Stimulated activated CD8-positive, alpha-beta memory T cell treated with anti-CD3 and anti-CD28 coated beads, Interleukin-7, amount 100 ng/mL, for 24 hours (primary cell): ENCODE data around the gene GNG12.

Experiments used
- DNase-seq: peaks from one replicate; pipeline ENCODE4 v3.0.0-alpha.2; 2020; ENCODE audit warnings: low read depth

Gene GNG12

GRCh38 chr1:67752306-67752705, 81.0 kb downstream of the GNG12 start:
- DNase-seq: no peak

- no peak for DNase-seq
Measured at GRCh38 chr1:67750691-67751054, 82.6 kb downstream of the GNG12 start.

- no peak for DNase-seq
Measured at GRCh38 chr1:67749844-67750690, 83.2 kb downstream of the GNG12 start.

GRCh38 chr1:67749263-67749843, 83.9 kb downstream of the GNG12 start:
- no peak for DNase-seq

GRCh38 chr1:67748630-67749029, 84.6 kb downstream of the GNG12 start:
- DNase-seq: no peak

- no peak for DNase-seq
Measured at GRCh38 chr1:67747671-67748546, 85.4 kb downstream of the GNG12 start.

- no peak for DNase-seq
Measured at GRCh38 chr1:67745875-67746698, 87.2 kb downstream of the GNG12 start.

GRCh38 chr1:67743072-67743725, 90.1 kb downstream of the GNG12 start:
- no peak for DNase-seq

- DNase-seq: no peak
Measured at GRCh38 chr1:67741736-67742135, 91.5 kb downstream of the GNG12 start.

GRCh38 chr1:67741121-67741520, 92.1 kb downstream of the GNG12 start:
- no peak for DNase-seq

GRCh38 chr1:67740543-67740942, 92.7 kb downstream of the GNG12 start:
- DNase-seq: no peak

GRCh38 chr1:67739361-67739760, 93.9 kb downstream of the GNG12 start:
- no peak for DNase-seq

GRCh38 chr1:67738401-67738800, 94.9 kb downstream of the GNG12 start:
- DNase-seq: no peak

- DNase-seq: no peak
Measured at GRCh38 chr1:67737875-67738274, 95.4 kb downstream of the GNG12 start.

- DNase-seq: no peak
Measured at GRCh38 chr1:67736750-67737149, 96.5 kb downstream of the GNG12 start.

- peak; percentile 8 for DNase-seq
Measured at GRCh38 chr1:67735806-67736627, 97.2 kb downstream of the GNG12 start.

GRCh38 chr1:67735206-67735605, 98.1 kb downstream of the GNG12 start:
- DNase-seq: no peak

- DNase-seq: no peak
Measured at GRCh38 chr1:67734323-67734690, 99.0 kb downstream of the GNG12 start.

- DNase-seq: no peak
Measured at GRCh38 chr1:67733681-67734322, 99.5 kb downstream of the GNG12 start.

GRCh38 chr1:67732750-67733151, 100.5 kb downstream of the GNG12 start:
- no peak for DNase-seq
